Karpas-422 (cell line): ENCODE measurements around the gene LOX. TPM values are rescaled to one million over a fixed set of nuclear protein-coding genes. Genes with fewer than 3 reads are reported as not detected.

ENCODE experiments used
- DNase-seq: peaks from one replicate; pipeline ENCODE4 v3.0.0-alpha.2; 2015
- H2AFZ ChIP-seq: fragments of 200-600 bp; sonication (generic); 2 replicates; pipeline ENCODE4 v1.6.1; 2014; ENCODE audit warnings: antibody characterized with exemption, low read length, mixed read lengths
- H3K27ac ChIP-seq: fragments of 200-600 bp; sonication (generic); 2 replicates; pipeline ENCODE4 v1.5.1; 2014; ENCODE audit warnings: mild to moderate bottlenecking, low read length, moderate library complexity
- H3K27me3 ChIP-seq: fragments of 200-600 bp; sonication (generic); 2 replicates; pipeline ENCODE4 v1.6.1; 2014; ENCODE audit warnings: low read length, mixed read lengths
- H3K36me3 ChIP-seq: fragments of 200-600 bp; sonication (generic); 2 replicates; pipeline ENCODE4 v1.6.1; 2014; ENCODE audit warnings: low read length, mixed read lengths; ENCODE audit not compliant: insufficient read depth
- H3K4me1 ChIP-seq: fragments of 200-600 bp; sonication (generic); 2 replicates; pipeline ENCODE4 v1.6.1; 2014; ENCODE audit warnings: mild to moderate bottlenecking, low read length, mixed read lengths
- H3K4me2 ChIP-seq: fragments of 200-600 bp; sonication (generic); 2 replicates; pipeline ENCODE4 v1.6.1; 2014; ENCODE audit warnings: low read length, low read depth, mild to moderate bottlenecking; ENCODE audit not compliant: poor library complexity, severe bottlenecking
- H3K4me3 ChIP-seq: fragments of 200-600 bp; sonication (generic); 2 replicates; pipeline ENCODE4 v1.5.1; 2014; ENCODE audit warnings: mild to moderate bottlenecking, antibody characterized with exemption, low read length, mixed read lengths
- H3K79me2 ChIP-seq: fragments of 200-600 bp; sonication (generic); 2 replicates; pipeline ENCODE4 v1.6.1; 2014; ENCODE audit warnings: mild to moderate bottlenecking, low read length, mixed read lengths
- H3K9ac ChIP-seq: fragments of 200-600 bp; sonication (generic); 2 replicates; pipeline ENCODE4 v1.6.0; 2014; ENCODE audit warnings: low read length
- H3K9me2 ChIP-seq: fragments of 200-600 bp; sonication (generic), shearing (Covaris generic); replicated peaks from 2 replicates; pipeline ENCODE4 v1.6.0; 2014; ENCODE audit warnings: mild to moderate bottlenecking, low read length, moderate library complexity; ENCODE audit not compliant: insufficient read depth
- H3K9me3 ChIP-seq: fragments of 300-700, 200-600 bp; sonication (generic); 2 replicates; pipeline ENCODE4 v1.6.1; 2014; ENCODE audit warnings: low read length, mixed read lengths
- H4K20me1 ChIP-seq: fragments of 200-600 bp; sonication (generic); 2 replicates; pipeline ENCODE4 v1.6.1; 2014; ENCODE audit warnings: mild to moderate bottlenecking, antibody characterized with exemption, low read length, low read depth; ENCODE audit not compliant: insufficient read depth
- total RNA-seq: library from RNA; depleted of rRNA; stranded (reverse); fragments of >200 nt; shearing (Covaris generic); gene quantifications from 2 replicates; pipeline ENCODE4 v1.2.3, GENCODE V29; 2014; ENCODE audit warnings: low replicate concordance

The LOX gene
- total RNA-seq, 1 experiment from 2014 or later, result not detected

GRCh38 chr5:122091936-122092600, 14.0 kb upstream of the LOX start:
- Histone ChIP-seq H3K79me2 (no peaks in the 10 kb centered on the region), H3K27ac (no peak overlapping the region), H3K9me3 (no peaks in the 10 kb centered on the region), H3K4me3 (no peak overlapping the region), H2AFZ (no peak overlapping the region), H3K4me2 (no peak overlapping the region), H3K9ac (no peak overlapping the region), H3K27me3 (no peaks in the 10 kb centered on the region), H3K36me3 (no peaks in the 10 kb centered on the region), H3K4me1 (no peaks in the 10 kb centered on the region), H4K20me1 (no peaks in the 10 kb centered on the region), H3K9me2 (no peaks in the 10 kb centered on the region)
- DNase-seq, result no peak

GRCh38 chr5:122089096-122090013, 11.3 kb upstream of the LOX start:
- no peak overlapping the region for H3K9ac ChIP-seq
- H2AFZ ChIP-seq, result no peak overlapping the region

GRCh38 chr5:122085041-122085440, 7.0 kb upstream of the LOX start:
- H3K9me3 ChIP-seq, result no peaks in the 10 kb centered on the region
- H3K36me3 ChIP-seq, result no peaks in the 10 kb centered on the region
- H3K27ac ChIP-seq, result no peak overlapping the region
- no peak overlapping the region for H3K4me3 ChIP-seq
- no peak for DNase-seq
- no peaks in the 10 kb centered on the region for H4K20me1 ChIP-seq
- H2AFZ ChIP-seq, result no peak overlapping the region
- no peaks in the 10 kb centered on the region for H3K79me2 ChIP-seq
- no peaks in the 10 kb centered on the region for H3K9me2 ChIP-seq
- no peaks in the 10 kb centered on the region for H3K4me1 ChIP-seq
- no peaks in the 10 kb centered on the region for H3K27me3 ChIP-seq
- H3K9ac ChIP-seq, result no peak overlapping the region
- H3K4me2 ChIP-seq, result no peak overlapping the region

More at GRCh38 chr5:122089096-122090013, 11.3 kb upstream of the LOX start:
- no peaks in the 10 kb centered on the region for H3K79me2 ChIP-seq
- H3K36me3 ChIP-seq, result no peaks in the 10 kb centered on the region
- no peaks in the 10 kb centered on the region for H3K9me2 ChIP-seq
- no peaks in the 10 kb centered on the region for H3K4me1 ChIP-seq
- H4K20me1 ChIP-seq, result no peaks in the 10 kb centered on the region
- DNase-seq, result no peak
- H3K27me3 ChIP-seq, result no peaks in the 10 kb centered on the region
- H3K4me3 ChIP-seq, result no peak overlapping the region
- no peak overlapping the region for H3K4me2 ChIP-seq
- H3K9me3 ChIP-seq, result no peaks in the 10 kb centered on the region
- H3K27ac ChIP-seq, result no peak overlapping the region

GRCh38 chr5:122083535-122083934, 5.5 kb upstream of the LOX start:
- H3K4me3 ChIP-seq, result no peak overlapping the region
- H3K4me1 ChIP-seq, result no peaks in the 10 kb centered on the region
- no peaks in the 10 kb centered on the region for H4K20me1 ChIP-seq
- H3K4me2 ChIP-seq, result no peak overlapping the region
- no peak for DNase-seq
- H3K9ac ChIP-seq, result no peak overlapping the region
- H3K9me3 ChIP-seq, result no peaks in the 10 kb centered on the region
- no peak overlapping the region for H3K27ac ChIP-seq
- no peaks in the 10 kb centered on the region for H3K36me3 ChIP-seq
- no peaks in the 10 kb centered on the region for H3K9me2 ChIP-seq
- no peak overlapping the region for H2AFZ ChIP-seq
- no peaks in the 10 kb centered on the region for H3K79me2 ChIP-seq
- no peaks in the 10 kb centered on the region for H3K27me3 ChIP-seq

GRCh38 chr5:122081541-122081940, 3.5 kb upstream of the LOX start:
- no peak overlapping the region for H3K9ac ChIP-seq
- H3K9me3 ChIP-seq, result no peaks in the 10 kb centered on the region
- H3K9me2 ChIP-seq, result no peaks in the 10 kb centered on the region
- H3K4me1 ChIP-seq, result no peaks in the 10 kb centered on the region
- no peak overlapping the region for H3K4me2 ChIP-seq
- DNase-seq, result no peak
- no peaks in the 10 kb centered on the region for H3K27me3 ChIP-seq
- no peaks in the 10 kb centered on the region for H4K20me1 ChIP-seq
- H3K4me3 ChIP-seq, result no peak overlapping the region
- H3K79me2 ChIP-seq, result no peaks in the 10 kb centered on the region
- no peak overlapping the region for H3K27ac ChIP-seq
- no peaks in the 10 kb centered on the region for H3K36me3 ChIP-seq
- H2AFZ ChIP-seq, result no peak overlapping the region

GRCh38 chr5:122077366-122078115, 518 bp downstream of the LOX start:
- Histone ChIP-seq H4K20me1 (no peaks in the 10 kb centered on the region), H2AFZ (no peak overlapping the region), H3K4me3 (no peak overlapping the region), H3K27ac (no peak overlapping the region), H3K4me2 (no peak overlapping the region), H3K27me3 (no peaks in the 10 kb centered on the region), H3K9ac (no peak overlapping the region), H3K36me3 (no peaks in the 10 kb centered on the region), H3K79me2 (no peaks in the 10 kb centered on the region), H3K9me3 (no peaks in the 10 kb centered on the region), H3K9me2 (no peaks in the 10 kb centered on the region), H3K4me1 (no peaks in the 10 kb centered on the region)
- DNase-seq, result no peak

- Histone ChIP-seq H2AFZ (no peak overlapping the region), H3K36me3 (no peaks in the 10 kb centered on the region), H3K4me2 (no peak overlapping the region), H3K9me3 (no peaks in the 10 kb centered on the region), H3K9ac (no peak overlapping the region), H3K4me1 (no peaks in the 10 kb centered on the region), H3K27me3 (no peaks in the 10 kb centered on the region), H4K20me1 (no peaks in the 10 kb centered on the region), H3K4me3 (no peak overlapping the region), H3K27ac (no peak overlapping the region), H3K9me2 (no peaks in the 10 kb centered on the region), H3K79me2 (no peaks in the 10 kb centered on the region)
- DNase-seq, result no peak
Measured at GRCh38 chr5:122076669-122077365, 1.2 kb downstream of the LOX start.
